Activated CD4-positive, alpha-beta T cell treated with anti-CD3 and anti-CD28 coated beads, Interleukin-2, amount 50 U/mL, for 16 hours (primary cell): ENCODE measurements around the gene ZNF263.
"Not testable (repeated sequence)": the region's sequence is repeated elsewhere in the genome, so short reads cannot be mapped to it uniquely, and the experiment has no call there.

ENCODE experiments used
- DNase-seq: peaks from one replicate; pipeline ENCODE4 v3.0.0-alpha.2; 2020

The ZNF263 gene

DNA sequence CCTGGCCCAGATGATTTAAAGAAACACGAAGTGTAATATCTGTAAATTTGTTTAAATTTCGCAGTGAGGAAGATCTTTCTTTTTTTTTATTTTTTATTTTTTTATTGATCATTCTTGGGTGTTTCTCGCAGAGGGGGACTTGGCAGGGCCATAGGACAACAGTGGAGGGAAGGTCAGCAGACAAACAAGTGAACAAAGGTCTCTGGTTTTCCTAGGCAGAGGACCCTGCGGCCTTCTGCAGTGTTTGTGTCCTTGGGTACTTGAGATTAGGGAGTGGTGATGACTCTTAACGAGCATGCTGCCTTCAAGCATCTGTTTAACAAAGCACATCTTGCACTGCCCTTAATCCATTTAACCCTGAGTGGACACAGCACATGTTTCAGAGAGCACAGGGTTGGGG lies 12.6 kb upstream of the ZNF263 start:
- not testable (repeated sequence) for DNase-seq

DNA sequence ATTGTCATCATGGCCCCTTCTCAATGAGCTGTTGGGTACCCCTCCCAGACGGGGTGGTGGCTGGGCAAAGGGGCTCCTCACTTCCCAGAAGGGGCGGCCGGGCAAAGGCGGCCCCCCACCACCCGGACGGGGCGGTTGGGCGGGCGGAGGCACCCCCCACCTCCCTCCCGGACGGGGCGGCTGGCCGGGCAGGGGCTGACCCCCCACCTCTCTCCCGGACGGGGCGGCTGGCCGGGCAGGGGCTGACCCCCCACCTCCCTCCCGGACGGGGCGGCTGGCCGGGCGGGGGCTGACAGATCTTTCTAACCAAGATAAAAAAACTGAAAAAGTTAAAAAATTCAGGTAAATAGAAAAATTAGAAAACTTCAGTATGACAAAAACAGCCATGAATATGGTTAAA lies 12.0 kb upstream of the ZNF263 start:
- not testable (repeated sequence) for DNase-seq

DNA sequence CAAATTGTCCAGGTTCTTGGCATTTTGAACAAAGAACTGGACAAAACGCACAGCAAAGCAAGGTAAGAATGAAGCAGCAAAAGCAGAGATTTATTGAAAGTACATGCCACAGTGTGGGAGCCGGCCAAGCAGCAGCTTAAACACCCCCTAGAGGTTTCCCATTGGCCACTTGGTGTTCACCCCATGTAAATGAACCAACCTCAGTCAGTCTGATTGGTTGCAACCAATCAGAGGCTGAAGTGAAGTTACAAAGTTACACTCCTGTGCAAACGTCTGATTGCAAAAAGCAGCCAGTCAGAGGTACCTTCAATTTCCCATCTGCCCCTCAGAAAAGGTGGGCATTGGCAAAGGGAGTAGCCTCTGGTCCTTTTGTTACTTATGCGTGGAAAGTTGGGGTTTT lies 8.8 kb upstream of the ZNF263 start:
- no peak for DNase-seq

DNA sequence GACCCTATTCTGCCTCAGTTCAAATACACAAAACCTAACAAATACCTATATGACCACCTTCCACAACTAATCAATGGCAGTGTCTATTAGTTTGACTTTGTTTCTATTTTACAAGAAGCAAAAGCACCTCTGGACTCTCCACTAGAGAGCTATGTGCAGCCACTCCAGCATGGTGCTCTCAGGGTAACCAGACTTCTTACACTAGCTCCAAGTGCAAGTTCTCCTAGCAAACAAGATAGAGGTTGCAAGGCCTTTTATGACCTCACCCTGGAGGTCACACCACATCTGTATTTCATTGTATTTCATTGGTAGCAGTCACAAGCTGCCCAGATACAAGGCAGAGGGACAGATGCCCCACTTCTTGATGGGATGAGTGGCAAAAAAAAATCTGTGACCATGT lies 8.3 kb upstream of the ZNF263 start:
- no peak for DNase-seq

DNA sequence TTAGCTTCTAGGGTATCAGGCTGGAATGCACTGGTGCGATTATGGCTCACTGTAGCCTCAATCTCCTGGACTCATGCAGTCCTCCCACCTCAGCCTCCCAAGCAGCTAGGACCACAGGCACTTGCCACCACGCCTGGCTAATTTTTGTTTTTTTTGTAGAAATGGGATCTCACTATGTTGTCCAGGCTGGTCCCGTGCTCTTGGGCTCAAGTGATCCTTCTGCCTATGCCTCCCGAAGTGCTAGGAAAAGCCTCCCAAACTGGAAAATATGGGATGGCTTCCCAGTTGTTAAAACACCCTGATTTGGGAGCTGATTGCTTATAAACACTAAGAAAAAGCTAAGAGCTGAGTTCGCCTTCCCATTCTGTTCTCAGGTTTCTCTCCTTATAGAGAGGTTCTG lies 6.6 kb upstream of the ZNF263 start:
- DNase-seq, result no peak

DNA sequence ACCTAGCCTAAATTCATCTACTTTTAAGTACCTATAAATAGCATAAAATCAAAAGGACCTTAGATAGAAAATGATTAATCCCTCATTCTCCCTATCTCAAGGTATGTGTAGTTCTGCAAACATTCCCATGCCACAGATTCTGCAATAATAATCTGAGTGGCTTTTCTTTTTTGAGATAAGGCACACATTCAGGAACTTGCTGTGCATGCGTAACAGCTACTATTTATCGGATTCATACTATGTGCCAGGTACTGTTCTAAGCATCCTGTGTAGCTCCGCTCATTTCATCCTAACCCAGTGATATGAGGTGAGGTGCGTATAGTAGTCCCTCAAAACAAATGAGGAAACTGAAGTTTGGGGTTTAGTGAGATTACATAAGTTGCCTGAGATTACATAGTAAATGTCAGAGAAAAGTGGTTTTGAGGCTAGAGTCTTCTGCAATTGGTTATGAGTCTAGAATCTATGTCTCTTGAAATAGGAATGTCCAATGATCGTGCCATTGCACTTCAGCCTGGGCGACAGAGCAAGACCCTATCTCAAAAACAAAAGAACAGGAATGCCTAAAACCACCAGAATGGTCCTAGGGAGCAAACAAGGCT lies 2.0 kb upstream of the ZNF263 start:
- no peak for DNase-seq

DNA sequence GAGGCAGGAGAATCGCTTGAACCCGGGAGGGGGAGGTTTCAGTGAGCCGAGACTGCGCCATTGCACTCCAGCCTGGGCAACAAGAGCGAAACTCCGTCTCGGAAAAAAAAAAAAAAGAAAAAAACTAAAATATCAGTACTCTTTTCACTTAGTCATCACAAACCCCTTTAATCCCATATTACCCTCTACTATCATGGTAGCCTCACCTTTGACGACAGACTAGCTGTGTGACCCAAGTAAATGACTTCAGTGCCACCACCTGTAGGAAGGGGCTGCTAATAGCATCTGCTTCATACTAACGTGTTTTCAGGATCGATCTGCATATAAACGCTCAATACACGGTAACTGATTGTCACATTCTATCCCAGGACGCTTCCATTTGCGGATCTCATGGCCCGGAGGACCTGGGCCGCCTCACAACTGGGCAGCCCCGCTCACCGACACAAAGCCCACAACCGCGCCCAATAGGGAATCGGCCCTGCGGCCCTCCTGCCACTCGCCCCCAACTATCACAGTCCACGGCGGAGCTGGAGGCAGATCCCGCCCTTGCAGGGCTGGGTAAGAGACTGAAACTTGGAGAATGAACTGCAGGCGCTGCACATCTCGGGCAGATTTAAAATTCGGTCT lies 1.1 kb upstream of the ZNF263 start:
- no peak for DNase-seq

DNA sequence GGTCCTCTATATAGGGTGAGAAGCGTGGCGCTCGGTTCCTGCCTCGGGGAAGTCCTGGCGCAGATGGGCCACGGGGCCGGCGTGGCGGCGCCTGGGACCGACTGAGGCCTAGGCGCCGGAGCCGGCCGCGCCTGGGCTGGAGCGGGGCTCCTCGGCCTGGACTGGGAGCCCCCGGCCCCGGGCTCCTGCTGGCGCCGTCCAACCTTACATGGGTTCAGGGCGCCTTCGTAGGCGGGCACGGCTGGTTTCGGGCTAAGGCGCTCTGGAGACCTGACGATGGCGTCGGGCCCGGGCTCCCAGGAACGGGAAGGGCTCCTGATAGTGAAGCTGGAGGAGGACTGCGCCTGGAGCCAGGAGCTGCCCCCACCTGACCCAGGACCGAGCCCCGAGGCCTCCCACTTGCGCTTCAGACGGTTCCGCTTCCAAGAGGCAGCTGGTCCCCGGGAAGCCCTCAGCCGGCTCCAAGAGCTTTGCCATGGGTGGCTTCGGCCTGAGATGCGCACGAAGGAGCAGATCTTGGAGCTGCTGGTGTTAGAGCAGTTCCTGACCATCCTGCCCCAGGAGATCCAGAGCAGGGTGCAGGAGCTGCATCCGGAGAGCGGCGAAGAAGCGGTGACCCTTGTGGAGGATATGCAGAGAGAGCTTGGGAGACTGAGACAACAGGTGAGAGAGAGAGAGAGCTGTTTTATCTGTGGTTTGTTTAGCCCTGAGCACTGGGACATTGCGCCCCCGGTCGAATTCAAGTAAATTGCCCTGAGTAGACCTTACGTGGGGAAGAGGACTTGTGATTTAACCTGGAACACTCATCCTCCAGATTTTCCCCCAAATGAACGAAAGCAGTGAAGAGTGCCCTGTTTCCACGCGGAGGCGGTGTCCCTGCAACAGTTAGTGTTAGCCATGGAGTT lies 504 bp downstream of the ZNF263 start:
- no peak for DNase-seq

DNA sequence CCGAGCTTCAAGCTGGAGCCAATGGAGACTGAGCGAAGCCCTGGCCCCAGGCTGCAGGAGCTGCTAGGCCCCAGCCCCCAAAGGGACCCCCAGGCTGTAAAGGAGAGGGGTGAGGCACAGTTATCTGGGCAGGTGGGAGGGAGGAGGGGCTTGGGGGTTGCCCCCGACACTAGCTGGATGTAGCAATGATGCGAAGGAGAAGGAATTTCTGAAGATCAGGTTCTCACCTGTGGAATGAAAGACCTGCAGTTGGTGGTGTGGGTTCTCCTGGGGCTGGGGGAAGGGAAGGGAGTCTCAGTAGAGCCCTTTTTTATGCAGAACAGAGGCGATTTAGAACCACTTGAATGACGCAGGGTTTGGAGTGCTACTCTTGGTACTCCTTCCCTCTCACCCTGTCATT lies 1.8 kb downstream of the ZNF263 start:
- DNase-seq, result no peak

DNA sequence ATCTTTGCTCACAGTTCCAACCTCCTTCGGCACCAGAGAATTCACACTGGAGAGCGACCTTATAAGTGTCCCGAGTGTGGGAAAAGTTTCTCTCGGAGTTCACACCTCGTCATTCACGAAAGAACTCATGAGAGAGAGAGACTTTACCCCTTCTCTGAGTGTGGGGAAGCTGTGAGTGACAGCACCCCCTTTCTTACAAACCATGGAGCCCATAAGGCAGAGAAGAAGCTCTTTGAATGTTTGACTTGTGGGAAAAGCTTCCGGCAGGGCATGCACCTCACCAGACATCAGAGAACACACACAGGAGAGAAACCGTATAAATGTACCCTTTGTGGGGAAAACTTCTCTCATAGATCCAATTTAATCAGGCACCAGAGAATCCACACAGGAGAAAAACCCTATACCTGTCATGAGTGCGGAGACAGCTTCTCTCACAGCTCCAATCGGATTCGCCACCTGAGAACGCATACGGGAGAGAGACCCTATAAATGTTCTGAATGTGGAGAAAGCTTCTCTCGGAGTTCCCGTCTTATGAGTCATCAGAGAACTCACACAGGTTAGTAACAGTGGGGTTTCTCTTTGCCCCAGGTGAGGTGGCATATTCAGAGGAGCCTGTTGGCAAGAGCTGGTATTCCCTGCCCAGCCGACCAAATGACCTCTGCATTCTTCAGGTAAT lies 6.8 kb downstream of the ZNF263 start:
- no peak for DNase-seq

DNA sequence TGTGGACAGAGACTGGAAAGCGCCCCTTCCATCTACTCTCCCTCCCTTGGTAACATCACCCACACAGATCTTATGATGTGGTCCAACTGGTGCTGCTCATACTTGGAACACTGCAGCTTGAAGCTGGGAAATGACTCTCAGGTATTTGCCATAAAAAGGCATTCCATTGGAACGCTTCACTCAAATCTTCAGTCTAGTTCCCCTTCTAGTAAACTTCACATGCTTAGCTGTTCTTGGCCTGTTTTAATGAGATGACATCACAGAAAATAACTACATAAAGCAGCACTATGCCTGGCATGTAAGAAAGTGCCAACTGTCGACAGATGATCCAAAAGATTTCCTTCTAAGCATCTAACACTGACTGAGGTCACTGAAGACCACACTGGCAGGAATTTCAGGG lies 9.3 kb downstream of the ZNF263 start:
- DNase-seq, result no peak

DNA sequence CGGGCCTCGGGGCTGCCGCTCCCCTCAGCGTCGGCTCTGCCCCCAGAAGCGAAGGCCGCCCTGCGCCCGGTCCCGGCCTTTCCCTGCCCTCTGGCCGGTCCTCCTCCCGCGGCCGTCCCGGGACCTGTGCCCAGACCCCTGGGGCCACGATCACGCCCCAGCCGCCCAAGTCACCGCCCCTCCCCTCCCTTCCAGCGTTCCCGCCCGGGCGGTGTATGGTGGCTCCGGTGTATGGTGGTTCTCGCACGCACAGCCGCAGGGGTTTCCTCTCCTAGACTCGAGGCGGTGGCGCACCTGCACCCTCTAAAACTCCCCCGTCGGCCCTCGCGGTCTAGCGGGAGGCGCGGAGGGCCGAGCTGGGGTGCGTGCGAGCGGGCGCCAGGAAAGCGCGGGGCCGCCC lies 11.9 kb downstream of the ZNF263 start:
- no peak for DNase-seq

DNA sequence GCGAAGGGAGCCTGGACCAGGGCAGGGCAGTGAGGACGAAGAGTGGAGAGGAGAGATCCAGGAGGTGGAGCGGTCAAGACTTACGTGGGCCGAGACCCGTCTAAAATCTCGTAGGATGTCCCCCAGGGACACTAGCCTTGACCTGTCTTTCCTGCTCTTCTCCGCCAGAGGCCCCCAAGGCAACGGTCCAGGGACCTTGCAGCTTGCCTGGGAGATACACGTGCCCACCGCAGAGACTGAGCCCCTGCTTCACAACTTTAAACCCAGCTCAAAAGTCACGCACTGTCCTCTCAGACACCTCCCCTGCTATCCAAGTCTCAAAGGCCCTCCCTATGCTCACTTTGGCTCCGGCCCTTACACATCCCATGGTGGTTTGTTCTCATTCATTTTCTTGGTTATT lies 12.5 kb downstream of the ZNF263 start:
- DNase-seq, result no peak

DNA sequence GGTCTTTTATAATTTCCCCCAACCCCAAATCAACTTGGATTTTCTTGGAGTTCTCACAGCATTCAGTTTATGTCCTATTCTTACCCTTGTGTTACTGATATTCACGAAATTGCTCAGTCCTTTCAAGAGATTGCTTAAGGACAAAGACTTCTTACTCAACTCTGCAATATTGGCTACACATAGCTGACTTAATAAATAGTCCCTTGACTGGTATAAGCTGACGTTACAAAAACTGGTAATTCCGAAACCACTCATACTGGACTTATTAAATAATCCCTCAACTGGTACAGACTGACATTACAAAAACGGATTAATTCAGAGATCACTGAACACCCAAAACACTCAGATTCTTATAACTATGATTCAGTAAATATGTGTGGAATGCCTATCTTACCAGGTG lies 21.1 kb downstream of the ZNF263 start:
- DNase-seq, result no peak

DNA sequence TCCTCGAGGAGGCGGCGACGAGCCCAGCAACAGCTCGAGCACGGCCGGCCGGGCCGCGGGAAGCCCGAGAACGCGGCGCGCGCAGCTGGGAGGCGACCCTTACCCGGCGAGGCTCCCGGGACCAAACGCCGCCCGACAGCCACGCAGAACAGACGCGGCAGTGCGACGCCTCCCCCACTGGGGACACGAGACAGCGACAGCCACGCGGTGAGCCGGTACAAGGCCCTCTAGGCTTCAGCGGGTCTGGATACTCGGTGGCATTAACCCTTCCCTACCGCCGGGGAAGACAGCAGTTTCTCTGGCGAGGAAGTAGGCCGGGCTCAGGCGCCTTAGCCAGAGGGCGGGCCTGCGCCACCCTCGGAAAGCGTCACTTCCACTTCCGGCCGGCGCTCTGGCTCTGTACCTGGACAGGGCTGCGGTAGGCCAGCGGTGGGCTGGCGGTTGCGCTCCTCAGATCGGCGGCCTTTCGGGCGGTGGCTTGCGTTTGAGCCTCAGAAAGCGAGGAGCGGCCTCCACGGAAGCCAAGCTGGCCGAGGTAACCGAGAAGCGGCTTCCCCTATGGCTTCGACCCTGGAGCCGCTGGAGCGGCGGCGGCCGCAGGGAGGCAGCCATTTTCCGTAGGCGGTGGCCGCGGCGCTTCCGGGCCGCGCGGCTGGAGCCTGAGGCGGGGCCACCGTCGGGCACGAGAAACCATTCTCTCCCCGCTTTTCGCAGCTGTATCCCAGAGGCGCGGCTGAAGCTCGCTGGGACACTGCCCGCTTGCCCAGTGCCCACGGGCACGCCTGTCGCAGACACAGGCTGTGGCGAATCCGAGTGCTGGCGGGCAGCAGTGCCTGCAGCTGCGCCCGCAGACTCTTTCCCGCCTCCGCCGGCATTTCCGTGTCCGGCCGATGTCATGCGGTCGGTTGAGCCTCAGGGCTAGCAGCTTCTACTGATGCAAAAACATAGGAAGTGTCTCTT lies 22.1 kb downstream of the ZNF263 start, which contains the start of the genes TIGD7 and ZNF75A:
Gene TIGD7, minus strand, starts transcription at position 322 of the 960 bp plus-strand sequence. CDS start 4,816 bp downstream, outside the sequence.
Gene ZNF75A, plus strand, starts transcription at position 389 of the 960 bp plus-strand sequence. CDS start 2,932 bp downstream, outside the sequence.
- DNase-seq, result peak; percentile 87

DNA sequence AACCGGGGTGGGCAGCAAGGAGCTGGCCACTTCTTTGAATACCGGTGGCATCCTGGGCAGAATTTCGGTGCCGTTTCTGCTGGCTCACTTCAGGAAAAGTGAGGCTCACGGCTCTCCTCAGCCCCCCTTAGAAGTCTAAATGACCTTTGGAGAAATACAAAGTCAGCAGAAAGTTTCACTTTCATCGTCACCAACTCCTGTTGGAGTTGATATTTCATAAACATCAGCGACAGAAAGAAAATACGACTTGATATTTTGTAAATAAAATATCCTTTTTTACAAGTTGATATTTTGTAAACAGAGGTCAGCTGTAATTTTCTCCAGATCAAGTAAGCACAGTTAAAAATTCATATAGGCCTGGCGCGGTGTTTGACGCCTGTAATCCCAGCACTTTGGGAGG lies 22.8 kb downstream of the ZNF263 start:
- no peak for DNase-seq

DNA sequence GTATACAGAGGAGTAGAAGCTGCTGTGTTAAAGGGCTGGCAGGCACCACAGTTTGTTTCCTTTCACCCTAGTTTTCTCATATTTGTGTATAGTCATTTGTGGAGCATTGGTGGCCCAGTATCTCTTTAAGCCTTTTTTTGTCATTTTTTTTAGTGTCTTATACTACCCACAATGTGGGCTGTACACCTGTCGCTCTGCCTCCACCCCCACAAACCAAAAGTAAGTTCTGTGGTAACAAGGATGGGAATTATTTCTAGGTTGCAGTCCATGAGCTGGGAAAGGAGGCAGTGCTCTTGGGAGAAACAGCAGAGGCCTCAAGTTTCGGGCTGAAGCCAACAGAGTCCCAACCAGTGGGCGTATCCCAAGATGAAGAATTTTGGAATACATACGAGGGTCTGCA lies 28.2 kb downstream of the ZNF263 start:
- DNase-seq, result no peak

DNA sequence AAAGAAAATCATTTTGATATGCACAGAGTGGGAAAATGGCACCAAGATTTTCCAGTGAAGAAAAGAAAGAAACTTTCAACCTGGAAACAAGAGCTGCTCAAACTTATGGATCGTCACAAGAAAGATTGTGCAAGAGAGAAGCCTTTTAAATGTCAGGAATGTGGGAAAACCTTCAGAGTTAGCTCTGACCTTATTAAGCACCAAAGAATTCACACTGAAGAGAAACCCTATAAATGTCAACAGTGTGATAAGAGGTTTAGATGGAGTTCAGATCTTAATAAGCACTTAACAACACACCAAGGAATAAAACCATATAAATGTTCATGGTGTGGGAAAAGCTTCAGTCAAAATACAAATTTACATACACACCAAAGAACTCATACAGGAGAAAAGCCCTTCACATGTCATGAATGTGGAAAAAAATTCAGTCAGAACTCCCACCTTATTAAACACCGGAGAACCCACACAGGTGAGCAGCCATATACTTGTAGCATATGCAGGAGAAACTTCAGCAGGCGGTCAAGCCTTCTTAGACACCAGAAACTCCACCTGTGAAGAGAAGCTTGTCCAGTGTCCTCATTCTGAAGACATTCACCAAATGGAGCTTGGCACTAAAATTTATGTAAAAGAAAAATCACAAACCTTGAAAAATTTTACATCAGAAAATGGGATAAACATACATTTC lies 34.2 kb downstream of the ZNF263 start:
- no peak for DNase-seq

DNA sequence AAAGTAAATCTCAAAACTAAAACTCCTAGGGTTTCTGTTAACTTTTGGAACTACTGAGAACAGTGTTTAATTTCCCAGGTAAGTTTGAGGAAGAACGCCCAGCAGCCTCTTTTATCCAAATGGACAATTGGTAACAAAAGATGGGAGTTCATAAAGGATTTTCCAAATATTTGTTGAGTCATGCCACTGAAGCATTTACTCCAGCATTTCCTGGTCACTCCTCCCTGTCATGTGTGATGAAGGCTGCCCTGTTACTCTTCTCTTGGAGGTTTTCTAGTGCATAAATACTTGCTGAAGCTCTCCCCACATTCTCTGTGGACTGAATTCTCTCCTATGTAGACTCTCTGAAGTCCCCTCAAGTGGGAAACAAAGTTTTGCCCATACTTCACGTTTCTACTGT lies 38.5 kb downstream of the ZNF263 start:
- DNase-seq, result no peak

DNA sequence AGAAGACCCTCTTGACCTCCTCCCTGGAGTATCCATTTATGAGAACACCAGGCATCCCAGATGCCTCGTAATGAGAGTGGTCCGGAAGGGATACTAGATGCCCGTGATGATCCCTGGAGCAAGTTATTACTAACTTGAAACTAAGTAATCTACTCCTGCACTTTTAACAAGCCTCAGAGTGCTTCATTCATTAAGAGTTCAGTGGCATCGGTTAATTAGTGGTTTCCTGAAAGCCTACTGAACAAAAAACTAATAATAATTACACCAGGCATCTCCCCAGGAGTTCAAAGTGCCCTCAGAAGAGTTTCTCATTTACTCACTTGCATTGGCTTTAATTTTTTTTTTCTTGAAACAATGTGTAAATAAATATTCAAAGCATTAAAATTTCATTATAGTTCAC lies 44.2 kb downstream of the ZNF263 start:
- no peak for DNase-seq

DNA sequence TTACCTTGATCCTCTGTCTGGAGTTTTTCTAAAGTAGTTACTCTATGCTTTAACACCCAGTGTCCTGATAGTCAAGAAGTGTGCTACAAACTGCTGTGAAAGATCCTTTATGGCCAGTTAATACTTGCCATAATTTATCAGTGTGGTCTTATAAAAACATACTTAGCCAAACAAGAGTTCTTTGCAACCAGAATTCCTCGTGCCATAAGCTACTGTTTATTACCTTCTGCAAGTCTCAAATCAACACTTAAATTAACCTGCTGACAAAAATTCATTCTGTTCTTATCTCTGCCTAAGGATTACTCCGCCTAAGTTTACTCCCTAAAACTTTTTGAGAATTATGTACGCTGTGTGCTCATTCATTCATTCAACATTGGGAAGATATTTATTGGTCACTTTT lies 44.8 kb downstream of the ZNF263 start:
- no peak for DNase-seq
